PFSK-1 (cell line): ENCODE data around the gene RAB37.

Experiments used
- FOXP2 ChIP-seq: optimal IDR thresholded peaks from 2 replicates; pipeline ENCODE3; 2011; ENCODE audit warnings: borderline replicate concordance, control low read depth, inconsistent platforms; ENCODE audit not compliant: insufficient read depth; ENCODE audit errors: extremely low read length, extremely low read depth
- POLR2AphosphoS5 ChIP-seq: IDR thresholded peaks from 2 replicates; pipeline ENCODE4 v1.6.1; 2012; ENCODE audit warnings: low read depth, mild to moderate bottlenecking, control low read depth, low read length, moderate library complexity
- REST ChIP-seq, 2 experiments: IDR thresholded peaks; 2 replicates each; pipeline versions ENCODE4 v1.6.1 to v1.8.0; 2011 to 2012; ENCODE audit warnings: low read depth in 2 of 2, low read length in 2 of 2, control low read depth in 1 of 2, inconsistent platforms in 1 of 2, mild to moderate bottlenecking in 1 of 2, moderate library complexity in 1 of 2; ENCODE audit not compliant: insufficient read depth in 1 of 2
- SIN3A ChIP-seq: IDR thresholded peaks from 2 replicates; pipeline ENCODE4 v1.6.1; 2012; ENCODE audit warnings: mild to moderate bottlenecking, low read length, moderate library complexity, borderline replicate concordance; ENCODE audit not compliant: insufficient read depth
- TAF1 ChIP-seq: IDR thresholded peaks from 2 replicates; pipeline ENCODE4 v1.6.1; 2012; ENCODE audit warnings: low read length, control low read depth, borderline replicate concordance; ENCODE audit not compliant: insufficient read depth

Gene RAB37

DNA sequence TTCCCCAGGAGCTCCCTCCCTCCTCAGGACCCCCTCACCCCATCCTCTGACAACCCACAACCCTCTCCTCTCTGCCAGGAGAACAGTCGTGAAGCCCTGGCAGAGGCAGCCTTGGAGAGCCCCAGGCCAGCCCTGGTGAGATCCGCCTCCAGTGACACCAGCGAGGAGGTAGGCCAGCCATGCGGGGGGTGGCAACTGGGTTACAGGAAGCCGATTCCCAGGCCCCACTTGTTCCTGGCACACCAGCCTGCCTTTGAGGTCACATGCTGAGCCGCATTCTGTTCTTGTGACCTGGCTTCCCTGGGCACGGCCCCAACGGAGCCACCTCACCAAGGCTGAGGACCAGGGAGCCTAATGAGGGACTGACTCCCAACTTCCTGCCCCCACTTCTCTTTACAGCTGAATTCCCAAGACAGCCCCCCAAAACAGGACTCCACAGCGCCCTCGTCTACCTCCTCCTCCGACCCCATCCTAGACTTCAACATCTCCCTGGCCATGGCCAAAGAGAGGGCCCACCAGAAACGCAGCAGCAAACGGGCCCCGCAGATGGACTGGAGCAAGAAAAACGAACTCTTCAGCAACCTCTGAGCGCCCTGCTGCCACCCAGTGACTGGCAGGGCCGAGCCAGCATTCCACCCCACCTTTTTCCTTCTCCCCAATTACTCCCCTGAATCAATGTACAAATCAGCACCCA lies 31.2 kb downstream of the RAB37 start:
- TF ChIP-seq TAF1, result no peak
- no peak for TF ChIP-seq REST (IDR thresholded peaks at IDR 0.05; ENCODE audit: insufficient read depth in 1 of 2, low read depth in 2 of 2, low read length in 2 of 2)
- no peak for TF ChIP-seq POLR2AphosphoS5
- TF ChIP-seq FOXP2, result no peak
- no peak for TF ChIP-seq SIN3A

GRCh38 chr17:74768763-74769114 lies 31.7 kb downstream of the RAB37 start:
- TF ChIP-seq SIN3A (no peak), TAF1 (no peak), FOXP2 (no peak), POLR2AphosphoS5 (no peak), REST (IDR thresholded peaks at IDR 0.05; ENCODE audit: insufficient read depth in 1 of 2, low read depth in 2 of 2, low read length in 2 of 2) (no peak)

DNA sequence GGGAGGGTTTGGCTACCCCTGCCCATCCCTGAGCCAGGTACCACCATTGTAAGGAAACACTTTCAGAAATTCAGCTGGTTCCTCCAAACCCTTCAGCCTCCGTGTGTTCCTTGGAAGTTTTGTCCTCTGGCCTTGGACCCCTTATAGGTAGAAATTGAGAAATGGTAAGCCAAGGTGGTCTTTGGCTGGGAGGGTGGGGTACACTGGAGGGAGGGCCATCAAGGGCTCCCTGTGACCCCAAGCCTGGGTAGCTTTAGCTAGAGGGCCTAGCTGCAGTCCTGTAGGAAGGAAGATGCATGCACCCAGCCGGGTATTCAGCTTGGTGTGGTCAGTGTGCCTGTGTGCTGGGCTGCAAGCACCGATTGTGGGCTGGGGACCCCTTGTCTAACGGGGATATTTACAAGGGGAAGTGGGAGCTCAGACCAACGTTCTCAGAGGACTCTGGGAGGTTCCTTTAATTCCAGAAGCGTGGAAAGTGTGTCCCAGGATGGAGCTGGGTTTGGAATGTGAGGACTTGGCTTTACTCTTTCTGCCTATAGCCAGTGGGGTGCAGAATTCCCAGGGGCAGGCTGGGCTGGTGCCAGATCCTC lies 32.3 kb downstream of the RAB37 start:
- no peak for TF ChIP-seq REST (IDR thresholded peaks at IDR 0.05; ENCODE audit: insufficient read depth in 1 of 2, low read depth in 2 of 2, low read length in 2 of 2)
- no peak for TF ChIP-seq TAF1
- 0 out of 2 replicates have a peak, but pooled peaks have one; percentile 3 for TF ChIP-seq POLR2AphosphoS5
- TF ChIP-seq SIN3A, result no peak
- no peak for TF ChIP-seq FOXP2

DNA sequence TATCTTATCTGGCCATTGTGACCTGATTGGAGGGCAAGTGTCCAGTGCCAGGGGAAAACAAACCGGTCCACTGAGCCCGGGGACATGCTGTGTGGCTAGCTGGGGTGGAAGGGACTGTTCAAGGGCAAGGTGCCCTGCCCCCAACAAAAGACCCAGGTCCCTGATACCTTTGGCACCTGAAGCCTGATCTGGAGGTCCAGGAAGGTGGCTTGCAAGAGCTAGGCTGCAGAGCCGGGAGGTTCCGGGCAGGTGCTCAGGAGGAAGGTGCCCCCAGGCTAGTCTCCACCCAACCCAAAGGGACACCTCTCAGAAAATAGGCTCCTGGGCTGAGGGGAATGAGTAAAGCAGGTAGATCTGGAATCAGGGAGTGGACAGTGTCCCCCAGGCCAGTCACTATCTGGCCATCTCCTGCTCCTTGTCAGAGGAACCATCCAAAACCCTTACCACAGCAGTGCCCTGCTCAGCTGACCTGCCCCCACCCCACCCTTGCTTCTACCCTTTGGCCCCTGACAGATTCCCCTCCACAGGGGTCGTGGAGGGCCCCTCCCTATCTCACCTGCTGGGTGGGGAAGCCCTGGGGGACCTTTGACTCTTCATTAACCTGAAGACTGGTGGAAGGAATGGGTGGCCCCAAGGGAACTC lies 32.9 kb downstream of the RAB37 start:
- TF ChIP-seq POLR2AphosphoS5, result peak; percentile 42; the same call in 1 of the 2 replicates
- TF ChIP-seq SIN3A, result no peak

- TF ChIP-seq REST (IDR thresholded peaks at IDR 0.05; ENCODE audit: insufficient read depth in 1 of 2, low read depth in 2 of 2, low read length in 2 of 2), result no peak
- TF ChIP-seq POLR2AphosphoS5, result 0 out of 2 replicates have a peak, but pooled peaks have one; percentile 7
- TF ChIP-seq SIN3A, result no peak
- no peak for TF ChIP-seq FOXP2
- no peak for TF ChIP-seq TAF1
Observed at GRCh38 chr17:74770498-74771318, 33.7 kb downstream of the RAB37 start.
